NCI-H748 treated with DMSO at 0.1 percent for 48 hours (cell line): ENCODE results near the gene CCNY.
A peak's percentile ranks its signal among the peaks of the same experiment; 100 is the strongest.
"Not testable (repeated sequence)": the region's sequence is repeated elsewhere in the genome, so short reads cannot be mapped to it uniquely, and the experiment has no call there.

Experiments used
- DNase-seq: peaks from one replicate; lab custom pipeline; 2025; lab: John Stamatoyannopoulos, UW

Gene CCNY

GRCh38 chr10:35384265-35384868, 48.1 kb downstream of the CCNY start:
- no peak for DNase-seq

DNA sequence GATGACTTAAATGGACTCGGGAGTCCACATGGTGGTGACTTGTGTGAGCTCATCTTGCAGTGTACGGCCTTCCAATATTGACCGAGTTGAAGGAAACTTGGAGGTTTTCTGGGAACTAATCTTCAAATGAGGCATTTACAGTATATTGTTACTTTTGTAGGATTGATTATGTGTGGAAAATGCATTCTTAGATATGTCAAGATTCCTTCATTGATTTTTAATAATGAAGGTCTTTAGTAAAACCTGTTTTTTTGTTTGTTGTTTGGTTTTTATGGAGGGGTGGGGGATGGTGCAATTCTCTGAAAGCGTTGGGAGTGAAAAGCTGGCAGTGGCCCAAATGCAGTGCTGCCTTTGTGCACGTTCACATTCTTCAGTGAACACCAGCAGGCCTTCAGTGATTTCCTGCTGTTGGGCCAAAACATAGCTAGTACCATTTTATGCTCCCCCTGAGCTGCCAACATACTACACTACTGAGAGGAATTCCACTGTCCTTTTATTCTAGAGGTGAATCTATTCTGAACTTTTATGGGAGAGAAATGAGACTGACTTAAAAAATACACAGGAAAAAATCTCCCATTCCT, 50.4 kb downstream of the CCNY start:
- peak; percentile 50 for DNase-seq

GRCh38 chr10:35387768-35388167, 51.5 kb downstream of the CCNY start:
- no peak for DNase-seq

GRCh38 chr10:35388197-35388596, 51.9 kb downstream of the CCNY start:
- DNase-seq, result peak; percentile 22

GRCh38 chr10:35388682-35389081, 52.4 kb downstream of the CCNY start:
- DNase-seq, result no peak

- no peak for DNase-seq
Observed at GRCh38 chr10:35390161-35390840, 54.0 kb downstream of the CCNY start.

DNA sequence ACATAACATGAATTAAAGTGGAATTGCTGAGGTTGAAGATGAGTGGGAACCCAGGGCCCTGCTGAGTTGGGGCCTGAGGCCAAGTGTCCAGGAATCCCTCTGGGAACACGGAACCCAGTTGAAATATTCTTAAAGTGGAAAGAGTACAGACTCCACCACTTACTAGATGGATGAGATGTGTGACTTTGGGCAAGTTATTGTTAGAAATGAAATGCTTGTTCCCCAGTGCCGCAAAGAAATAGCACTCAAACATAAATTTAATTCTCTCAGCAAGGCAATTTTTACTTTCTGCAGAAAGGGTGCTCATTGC, 54.5 kb downstream of the CCNY start:
- no peak for DNase-seq

- no peak for DNase-seq
Observed at GRCh38 chr10:35391153-35391953, 55.0 kb downstream of the CCNY start.

- no peak for DNase-seq
Observed at GRCh38 chr10:35391954-35392262, 55.6 kb downstream of the CCNY start.

DNA sequence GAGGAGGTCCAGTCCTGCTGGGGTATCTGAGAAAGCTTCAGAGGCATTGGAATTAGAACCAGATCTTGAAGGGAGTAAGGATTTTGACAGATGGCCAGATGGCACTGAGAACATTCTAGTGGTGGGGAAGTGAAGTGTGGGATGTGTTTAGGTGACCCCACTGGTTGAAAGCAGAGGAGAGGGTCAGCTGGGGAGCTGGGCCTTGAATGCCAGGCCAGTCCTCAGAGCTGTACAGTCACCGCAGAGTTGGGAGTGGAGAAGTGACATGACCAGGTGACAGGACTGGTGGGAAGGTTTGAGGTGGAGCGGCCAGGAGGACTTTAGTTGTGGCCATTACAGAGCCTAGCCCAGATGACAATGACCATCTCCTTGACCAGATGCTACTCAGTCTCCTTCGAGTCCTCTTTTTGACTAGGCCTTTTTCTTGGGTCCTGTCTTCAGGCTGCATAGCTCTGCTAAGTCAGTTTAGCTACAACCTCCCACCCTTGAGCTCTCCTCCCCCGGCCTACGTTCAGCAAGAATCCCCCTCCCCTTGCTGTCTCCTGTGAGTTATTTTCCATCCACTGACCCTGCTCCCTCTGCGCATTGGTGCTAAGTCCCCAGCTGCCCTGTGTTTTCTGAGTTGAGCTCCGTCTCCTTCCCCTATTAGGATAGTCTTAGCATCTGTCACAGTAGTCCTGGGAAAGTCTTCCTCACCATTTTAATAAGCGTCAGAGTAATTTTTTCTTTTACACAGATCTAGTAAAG, 56.3 kb downstream of the CCNY start:
- no peak for DNase-seq

GRCh38 chr10:35394411-35394851, 58.1 kb downstream of the CCNY start:
- no peak for DNase-seq

DNA sequence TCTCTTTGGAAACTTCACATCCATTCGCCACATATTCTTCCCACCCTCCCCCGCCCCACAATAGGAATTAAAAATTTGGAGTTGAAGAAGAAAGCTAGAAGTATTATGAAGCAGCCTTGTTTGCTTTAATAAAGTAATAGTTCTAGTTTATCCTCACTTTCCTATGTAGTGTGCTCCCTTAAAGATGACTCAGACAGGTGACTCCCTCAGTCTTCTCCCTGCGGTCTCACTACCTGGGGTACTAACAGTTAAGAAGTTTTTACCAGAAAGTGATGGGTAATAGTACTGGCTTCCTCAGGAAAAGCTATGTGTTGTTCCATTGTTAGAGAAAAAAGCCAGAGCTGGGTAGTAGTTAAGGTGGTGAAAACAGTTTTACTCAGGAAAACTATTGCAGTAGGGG, 58.6 kb downstream of the CCNY start:
- DNase-seq, result no peak

- DNase-seq, result no peak
Observed at GRCh38 chr10:35396560-35397434, 60.5 kb downstream of the CCNY start.

DNA sequence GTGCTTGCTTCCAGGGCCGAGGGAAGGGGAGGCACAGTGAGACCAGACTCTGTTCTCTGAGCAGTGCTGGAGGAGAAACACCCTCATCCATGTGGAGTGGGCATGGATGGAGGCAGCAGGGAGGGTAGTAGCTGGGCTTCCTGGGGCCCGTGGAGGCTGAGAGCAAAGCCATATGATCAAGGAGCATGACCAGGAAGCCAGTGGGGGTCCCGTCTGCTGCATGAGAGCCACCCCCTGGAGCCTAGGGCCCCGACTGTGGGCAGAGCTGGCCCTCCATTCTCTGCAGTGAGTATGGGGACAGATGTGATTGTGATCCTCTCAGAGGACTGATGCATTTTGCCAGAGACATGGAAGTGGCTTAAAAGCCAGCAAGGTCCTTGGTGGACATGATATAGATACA, 61.6 kb downstream of the CCNY start:
- no peak for DNase-seq

GRCh38 chr10:35398355-35398754, 62.0 kb downstream of the CCNY start:
- DNase-seq, result no peak

DNA sequence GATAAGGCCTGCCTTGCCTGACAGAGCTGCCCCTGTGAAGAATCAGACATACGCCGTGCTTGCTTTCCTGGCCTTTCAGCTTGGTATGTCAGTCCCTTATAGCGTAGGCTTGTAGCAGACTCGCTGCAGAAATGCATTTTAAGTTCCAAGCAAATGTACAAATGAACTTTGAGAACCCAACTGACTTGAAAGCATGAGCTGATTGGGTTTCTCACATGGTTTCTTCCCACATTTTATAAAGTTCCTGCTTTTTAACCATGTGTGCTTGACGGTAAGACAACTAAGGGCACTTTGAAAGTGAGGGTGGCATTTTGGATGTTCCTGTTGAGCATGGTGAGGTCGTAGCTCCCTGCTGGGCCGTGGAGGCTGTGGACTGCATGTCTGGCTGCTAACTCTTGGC, 62.6 kb downstream of the CCNY start:
- DNase-seq, result no peak

DNA sequence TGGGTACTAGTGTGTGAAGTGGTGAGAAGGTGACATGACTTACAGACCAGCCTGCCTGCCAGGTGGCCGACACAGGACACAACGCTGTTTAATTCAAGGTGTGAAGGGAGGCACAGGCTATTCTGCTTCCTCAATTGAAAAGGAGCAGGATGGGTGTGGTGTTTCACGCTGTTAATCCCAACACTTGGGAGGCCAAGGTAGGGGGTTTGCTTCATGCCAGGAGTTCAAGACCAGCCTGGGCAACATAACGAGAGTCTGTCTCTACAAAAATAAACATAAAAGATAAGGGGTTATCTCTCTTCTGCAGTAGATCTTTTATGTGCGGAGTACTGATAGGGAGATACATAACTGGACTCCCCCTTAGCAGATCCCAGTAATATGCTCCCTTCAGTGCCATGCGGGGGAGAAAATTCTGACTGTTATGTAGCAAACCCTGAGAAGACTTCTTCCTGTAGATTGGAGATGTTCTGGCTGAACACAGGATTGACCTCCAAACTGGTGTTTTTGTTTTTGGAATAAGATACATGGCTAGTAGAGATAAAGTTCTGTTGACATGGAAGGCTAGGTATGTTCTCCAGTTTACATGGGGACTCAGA, 63.2 kb downstream of the CCNY start:
- DNase-seq, result no peak

- DNase-seq, result no peak
Observed at GRCh38 chr10:35400595-35401268, 64.4 kb downstream of the CCNY start.

DNA sequence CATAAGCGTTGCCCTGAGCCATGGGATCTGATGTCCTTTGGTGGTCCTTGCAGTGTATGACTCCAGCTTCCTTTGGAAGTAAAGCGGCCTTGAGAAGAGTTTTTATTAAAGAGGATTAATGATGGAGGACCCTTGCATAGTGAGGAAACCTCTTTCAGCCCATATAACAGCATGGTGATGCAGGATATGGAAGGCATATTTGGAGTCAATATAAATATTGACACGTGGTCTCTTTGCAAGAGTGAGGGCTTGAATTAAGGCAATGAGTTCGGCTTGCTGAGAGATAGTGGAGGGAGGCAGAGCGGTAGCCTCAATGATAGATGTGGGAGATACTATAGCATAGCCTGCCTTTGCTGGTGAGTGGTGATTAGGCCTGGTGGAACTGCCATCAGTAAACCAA, 67.2 kb downstream of the CCNY start:
- not testable (repeated sequence) for DNase-seq

- DNase-seq, result not testable (repeated sequence)
Observed at GRCh38 chr10:35404077-35404476, 67.8 kb downstream of the CCNY start.
